Fibroblast of the aortic adventitia (primary cell): ENCODE measurements around the gene NTRK3. TPM values are rescaled to one million over a fixed set of nuclear protein-coding genes. Genes with fewer than 3 reads are reported as not detected.
A peak's percentile ranks its signal among the peaks of the same experiment; 100 is the strongest.

Experiments
- DNase-seq: peaks from one replicate; pipeline ENCODE4 v3.0.0-alpha.2; 2010; ENCODE audit warnings: low read depth
- H3K4me3 ChIP-seq: 2 replicates; pipeline ENCODE4 v1.5.1; 2011; ENCODE audit warnings: low read depth, mild to moderate bottlenecking, control low read depth, low read length, moderate library complexity
- CTCF ChIP-seq: IDR thresholded peaks from 2 replicates; pipeline ENCODE4 v1.5.1; 2011; ENCODE audit warnings: mild to moderate bottlenecking, low read length, control low read depth, inconsistent platforms; ENCODE audit not compliant: insufficient read depth
- total RNA-seq: library from RNA; depleted of rRNA; stranded (reverse); fragments of >200 nt; gene quantifications from 2 replicates; pipeline ENCODE4 v1.2.3, GENCODE V29; 2012; ENCODE audit warnings: low replicate concordance

Gene NTRK3
- total RNA-seq, 1 donor = 19.6 TPM

DNA sequence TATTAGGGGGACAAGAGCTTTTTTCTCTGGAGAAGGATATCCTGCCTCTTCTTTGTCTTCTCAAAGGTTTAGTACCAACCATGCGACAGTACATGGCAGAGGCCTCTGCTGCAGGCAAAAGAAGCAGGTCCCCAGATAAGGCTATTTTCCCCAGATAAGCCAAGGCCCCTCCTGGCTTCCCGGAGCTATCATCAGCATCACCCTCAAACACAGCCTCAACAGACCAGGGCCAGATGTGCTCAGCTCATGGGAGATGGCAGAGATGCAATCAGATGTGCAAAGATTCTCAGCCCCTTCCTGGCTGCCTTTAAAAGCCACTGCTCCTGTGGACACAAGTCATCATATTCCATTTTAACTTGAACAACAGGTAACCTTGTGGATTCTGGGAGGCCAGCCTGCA, 49.0 kb downstream of the NTRK3 start:
- no peak for DNase-seq
- no peak for TF ChIP-seq CTCF
- H3K4me3 ChIP-seq = no peak overlapping the region

DNA sequence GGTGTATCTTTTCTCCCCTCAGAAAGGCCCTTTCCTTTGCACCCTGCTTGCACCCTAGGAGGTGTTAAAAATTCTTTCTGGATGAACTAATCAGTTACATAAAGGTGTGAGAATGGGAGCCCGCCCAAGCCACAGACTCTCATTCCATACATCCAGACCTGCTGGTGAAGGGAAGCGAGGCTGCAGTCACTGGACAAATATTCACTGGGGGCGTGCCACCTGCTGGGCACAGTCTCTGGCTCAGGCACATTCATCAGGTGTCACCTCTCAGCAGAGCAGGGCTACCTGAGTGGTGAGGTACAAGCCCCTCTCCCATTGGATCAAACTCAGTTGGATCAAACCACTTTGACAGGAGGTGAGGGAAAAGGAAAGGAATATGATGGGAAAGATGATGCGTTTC, 52.0 kb downstream of the NTRK3 start:
- no peak overlapping the region for H3K4me3 ChIP-seq
- no peak for TF ChIP-seq CTCF
- DNase-seq = no peak

GRCh38 chr15:88202231-88202630, 54.3 kb downstream of the NTRK3 start:
- peak; percentile 67 for DNase-seq
- no peak for TF ChIP-seq CTCF
- no peak overlapping the region for H3K4me3 ChIP-seq

- no peak overlapping the region for H3K4me3 ChIP-seq
- DNase-seq = no peak
- no peak for TF ChIP-seq CTCF
Measured at GRCh38 chr15:88201207-88201606, 55.3 kb downstream of the NTRK3 start.

DNA sequence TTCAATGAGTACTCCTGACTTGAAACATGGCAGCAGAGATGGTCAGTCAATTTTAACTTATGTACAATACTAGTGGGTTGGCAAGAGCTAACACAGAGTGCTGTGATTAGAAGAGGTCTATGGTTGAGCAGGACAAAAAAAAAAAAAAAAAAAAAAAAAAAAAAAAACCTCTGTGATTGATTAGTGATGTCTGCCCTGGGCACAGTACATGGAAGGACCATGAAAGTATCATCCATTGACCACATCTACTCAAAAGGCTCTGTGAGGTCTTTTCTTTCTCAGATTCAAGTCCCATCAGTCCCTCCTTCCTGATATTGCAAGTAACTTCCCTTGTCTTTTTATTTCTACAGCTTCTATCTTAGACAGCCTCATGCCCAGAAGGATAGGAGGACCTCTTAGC, 59.6 kb downstream of the NTRK3 start:
- DNase-seq = no peak
- TF ChIP-seq CTCF = no peak
- H3K4me3 ChIP-seq = no peak overlapping the region

GRCh38 chr15:88194162-88194561, 62.4 kb downstream of the NTRK3 start:
- no peak overlapping the region for H3K4me3 ChIP-seq
- no peak for DNase-seq
- no peak for TF ChIP-seq CTCF

GRCh38 chr15:88193415-88193814, 63.1 kb downstream of the NTRK3 start:
- DNase-seq = no peak
- no peak for TF ChIP-seq CTCF

More at GRCh38 chr15:88193415-88193814, 63.1 kb downstream of the NTRK3 start:
- no peak overlapping the region for H3K4me3 ChIP-seq
